Stimulated activated CD4-positive, alpha-beta T cell treated with anti-CD3 and anti-CD28 coated beads, TNF-alpha, amount 100 ng/mL, for 48 hours (primary cell): ENCODE measurements around the gene PRKD1.
"Not testable (repeated sequence)": the region's sequence is repeated elsewhere in the genome, so short reads cannot be mapped to it uniquely, and the experiment has no call there.

Experiments used
- DNase-seq, 3 donors: peaks; one replicate each; pipeline ENCODE4 v3.0.0-alpha.2; 2020; ENCODE audit warnings: low read depth in 3 of 3

PRKD1 gene

DNA sequence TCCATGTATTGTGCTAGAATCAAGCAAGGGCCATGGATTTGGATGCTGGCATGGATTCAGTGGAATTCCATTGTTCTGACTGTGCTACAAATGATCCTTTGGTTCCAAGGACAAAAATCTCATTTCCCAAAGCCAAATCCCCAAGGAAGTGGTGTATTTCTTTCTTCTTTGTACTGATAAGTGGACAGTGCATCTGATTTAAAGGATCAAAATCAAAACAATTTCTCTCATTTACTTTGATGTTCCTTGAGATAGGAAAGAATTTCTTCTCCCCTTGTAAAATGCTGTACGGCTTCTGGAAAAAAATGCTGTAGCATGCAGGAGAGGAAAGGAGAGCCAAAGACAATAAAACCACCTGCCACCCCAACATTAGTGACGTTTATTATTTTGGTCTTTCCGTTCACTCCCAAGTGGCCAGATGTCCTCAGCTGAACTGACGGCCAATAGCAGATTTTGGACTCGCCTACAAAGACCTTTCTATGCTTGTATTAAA, 185.7 kb downstream of the PRKD1 start:
- no peak for DNase-seq

DNA sequence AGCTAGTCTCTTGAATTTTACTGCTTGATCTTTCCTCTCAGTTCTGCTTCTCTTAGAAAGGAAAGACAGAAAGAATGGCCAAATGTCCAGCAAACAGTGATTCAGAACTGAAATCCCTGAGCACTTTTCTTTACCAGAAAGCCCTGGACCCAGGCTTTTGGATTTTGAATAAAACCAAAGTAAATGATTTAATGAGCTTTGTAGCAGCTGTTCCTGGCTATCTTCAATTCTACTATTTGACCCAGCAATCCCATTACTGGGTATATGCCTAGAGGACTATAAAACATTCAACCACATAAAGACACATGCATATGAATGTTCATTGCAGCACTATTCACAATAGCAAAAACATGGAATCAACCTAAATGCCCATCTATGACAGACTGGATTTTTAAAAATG, 187.2 kb downstream of the PRKD1 start:
- no peak for DNase-seq

DNA sequence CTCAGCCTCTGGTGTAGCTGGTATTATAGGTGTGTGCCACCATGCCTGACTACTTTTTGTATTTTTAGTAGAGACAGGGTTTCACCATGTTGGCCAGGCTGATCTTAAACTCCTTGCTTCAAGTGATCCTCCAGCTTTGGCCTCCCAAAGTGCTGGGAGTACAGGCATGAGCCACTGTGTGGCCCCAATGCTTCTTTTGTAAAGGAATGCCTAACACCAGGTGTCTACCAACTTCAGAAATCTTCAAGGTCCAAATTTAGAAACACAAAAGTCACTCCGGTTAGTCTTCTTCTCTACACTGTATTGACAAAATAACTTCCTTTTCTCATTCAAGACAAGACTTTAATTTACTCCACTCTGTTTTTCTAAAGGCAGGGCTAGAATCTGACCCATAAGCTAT, 188.7 kb downstream of the PRKD1 start:
- DNase-seq = no peak

DNA sequence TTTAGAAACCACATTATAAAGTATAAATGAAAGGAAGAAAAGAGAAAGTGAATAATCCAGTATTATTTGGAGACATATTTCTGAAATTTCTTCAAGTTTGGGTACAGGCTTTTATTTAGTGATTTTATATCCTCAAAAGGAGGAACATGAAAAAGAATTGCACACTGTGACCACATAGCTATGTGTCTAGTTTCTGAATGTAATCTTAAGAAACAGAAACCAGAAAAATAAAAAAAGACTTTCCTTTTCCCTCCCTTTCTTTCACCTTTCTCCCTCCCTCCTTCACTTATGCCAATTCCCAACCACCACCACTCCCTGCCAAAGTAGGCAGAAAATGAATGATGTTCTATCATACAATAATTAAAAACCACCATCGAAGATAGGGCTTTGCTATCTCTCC, 189.6 kb downstream of the PRKD1 start:
- no peak for DNase-seq

DNA sequence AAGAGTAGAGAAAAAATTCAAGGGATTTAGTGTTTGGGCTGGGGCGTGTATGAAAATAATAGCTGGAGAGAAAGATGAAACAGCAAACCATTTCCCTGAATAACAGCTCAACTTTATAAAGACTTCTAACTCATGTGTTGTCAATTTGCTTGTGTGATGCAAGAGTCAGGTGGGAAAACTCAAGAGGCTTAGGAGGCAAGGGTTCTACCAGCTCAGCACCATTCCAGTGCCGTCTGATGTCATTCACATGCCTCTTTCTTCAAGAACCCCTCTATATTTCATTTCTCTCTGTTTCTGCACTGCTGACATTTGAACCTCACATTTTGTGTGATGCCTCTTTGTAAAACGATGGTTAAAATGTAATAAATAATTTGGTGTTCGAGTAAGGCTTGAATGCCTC, 192.2 kb downstream of the PRKD1 start:
- no peak for DNase-seq

DNA sequence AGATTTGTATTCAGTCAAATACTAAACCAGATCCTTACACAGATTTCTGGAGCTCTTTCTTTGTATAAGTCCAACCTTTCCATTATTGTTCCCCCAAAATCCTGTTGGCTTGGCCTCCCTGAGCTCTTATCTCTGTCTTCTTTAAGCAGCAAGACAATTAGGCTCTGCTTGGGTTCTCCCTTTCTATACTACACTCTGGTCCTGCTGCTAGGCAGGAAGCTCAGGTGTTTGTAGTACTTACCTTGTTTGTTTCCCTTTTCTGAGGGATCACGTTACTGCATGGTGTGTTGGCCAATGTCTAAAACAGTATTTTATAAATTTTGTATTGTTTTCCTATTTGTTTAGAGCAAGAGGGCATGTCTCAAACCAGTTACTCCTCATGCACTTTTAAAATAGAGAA, 192.9 kb downstream of the PRKD1 start:
- DNase-seq = no peak

DNA sequence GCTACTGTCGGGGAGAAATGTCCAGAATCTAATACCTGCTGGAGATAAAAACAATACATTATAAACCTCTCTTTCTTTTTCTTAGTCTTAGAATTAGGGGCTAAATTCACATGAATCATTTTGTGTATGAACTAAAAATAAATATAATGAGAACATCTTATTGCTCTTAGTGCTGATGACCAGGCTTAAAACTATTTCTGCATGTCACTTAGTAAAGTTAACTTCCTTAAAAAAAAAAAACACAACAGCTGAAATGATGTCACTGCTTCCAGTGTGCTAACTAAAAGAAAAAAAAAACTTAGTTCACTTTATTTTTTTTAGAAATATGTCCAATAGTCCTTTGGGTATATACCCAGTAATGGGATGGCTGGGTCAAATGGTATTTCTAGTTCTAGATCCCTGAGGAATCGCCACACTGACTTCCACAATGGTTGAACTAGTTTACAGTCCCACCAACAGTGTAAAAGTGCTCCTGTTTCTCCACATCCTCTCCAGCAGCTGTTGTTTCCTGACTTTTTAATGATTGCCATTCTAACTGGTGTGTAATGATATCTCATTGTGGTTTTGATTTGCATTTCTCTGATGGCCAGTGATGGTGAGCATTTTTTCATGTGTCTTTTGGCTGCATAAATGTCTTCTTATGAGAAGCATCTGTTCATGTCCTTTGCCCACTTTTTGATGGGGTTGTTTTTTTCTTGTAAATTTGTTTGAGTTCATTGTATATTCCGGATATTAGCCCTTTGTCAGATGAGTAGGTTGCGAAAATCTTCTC, 200.9 kb downstream of the PRKD1 start:
- not testable (repeated sequence) for DNase-seq

DNA sequence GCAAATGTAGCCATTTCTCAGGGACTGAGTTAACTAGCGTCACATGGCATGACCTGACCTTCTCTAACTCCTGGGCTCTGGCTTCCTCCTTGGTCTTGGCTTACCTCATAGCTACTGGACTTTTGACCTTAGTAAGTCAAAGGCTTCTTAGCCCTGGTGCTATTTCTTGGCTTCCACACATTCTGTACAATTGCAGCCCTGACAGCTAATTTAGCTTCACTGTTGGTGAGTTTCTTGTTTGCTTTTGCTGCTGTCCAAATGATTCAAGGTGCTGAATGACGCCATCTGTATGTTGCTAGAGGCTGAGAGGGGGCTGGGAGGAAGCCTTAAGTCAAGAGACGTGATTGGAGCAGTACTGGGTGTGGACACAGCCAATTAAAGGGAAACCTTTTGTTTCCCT, 202.7 kb downstream of the PRKD1 start:
- no peak for DNase-seq

DNA sequence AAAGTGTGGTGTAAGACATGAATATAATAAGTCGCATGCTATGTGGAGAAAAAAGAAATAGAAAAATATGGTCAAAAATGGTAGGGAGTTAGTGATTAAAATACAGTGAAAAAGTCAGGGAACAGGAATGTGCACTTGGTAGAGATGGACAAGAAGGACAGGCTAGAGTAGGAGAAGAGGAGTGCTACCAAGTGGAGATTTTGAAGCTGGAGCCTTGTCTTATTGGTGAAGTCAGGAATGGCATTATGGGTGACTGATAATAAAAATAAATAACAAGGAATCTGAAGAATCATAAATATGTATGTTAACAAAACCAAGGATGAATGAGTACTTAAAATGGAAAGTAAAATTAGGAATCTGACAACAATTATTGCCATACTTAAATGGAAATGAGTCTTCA, 204.8 kb downstream of the PRKD1 start:
- DNase-seq = no peak

DNA sequence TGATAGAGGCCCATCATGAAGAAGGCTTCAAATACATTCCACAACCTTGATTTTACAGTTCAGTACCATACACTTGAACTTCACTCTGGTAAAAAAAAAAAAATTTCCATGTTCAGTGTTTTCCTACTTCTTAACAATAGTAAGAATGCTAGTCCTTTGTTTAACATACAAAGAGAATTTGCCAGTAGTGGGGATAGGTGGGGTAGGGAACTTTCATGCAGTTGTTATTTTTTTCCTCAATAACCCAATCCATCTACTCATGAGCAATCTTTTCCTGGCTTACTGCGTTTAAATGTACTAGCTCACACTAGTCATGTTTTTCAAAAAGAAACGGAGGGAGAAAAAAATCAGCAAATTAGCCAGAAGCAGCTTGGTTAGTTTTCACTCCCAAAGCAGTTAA, 206.1 kb downstream of the PRKD1 start:
- DNase-seq = no peak

DNA sequence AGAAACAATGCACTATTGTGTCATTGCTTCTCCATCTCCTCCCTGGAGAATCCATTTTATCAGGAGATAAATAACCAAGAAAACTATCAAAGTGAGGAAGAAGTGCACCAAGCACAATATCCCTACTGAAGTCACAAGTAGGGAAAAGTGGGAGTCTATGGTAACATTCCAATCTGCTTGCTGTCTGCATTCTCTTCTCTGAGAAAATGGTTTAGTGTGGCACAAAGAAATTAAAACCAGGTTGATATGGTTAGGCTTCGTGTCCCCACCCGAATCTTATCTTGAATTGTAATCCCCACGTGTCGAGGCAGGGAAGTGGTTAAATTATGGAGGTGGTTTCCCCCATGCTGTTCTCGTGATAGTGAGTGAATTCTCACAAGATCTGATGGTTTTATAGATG, 209.7 kb downstream of the PRKD1 start:
- no peak for DNase-seq

DNA sequence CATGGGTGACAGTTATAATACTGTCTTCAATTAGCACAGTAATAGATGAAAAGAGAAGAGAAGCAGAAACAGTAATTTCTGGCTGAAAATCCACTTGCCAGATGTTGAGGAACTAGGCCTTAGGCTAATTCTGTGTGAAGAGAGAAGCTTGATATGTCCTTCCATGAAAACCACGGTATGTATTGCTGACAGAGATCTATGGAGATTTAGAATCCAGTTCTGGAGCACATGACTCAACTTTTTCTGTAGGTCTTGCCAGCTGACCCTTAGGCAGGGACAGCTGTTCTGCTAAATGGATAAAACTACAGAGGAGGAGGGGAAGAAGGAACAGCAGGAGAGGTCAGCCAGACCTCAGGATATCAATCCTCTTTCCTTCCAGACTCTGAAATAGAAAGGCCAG, 211.5 kb downstream of the PRKD1 start:
- DNase-seq = no peak

DNA sequence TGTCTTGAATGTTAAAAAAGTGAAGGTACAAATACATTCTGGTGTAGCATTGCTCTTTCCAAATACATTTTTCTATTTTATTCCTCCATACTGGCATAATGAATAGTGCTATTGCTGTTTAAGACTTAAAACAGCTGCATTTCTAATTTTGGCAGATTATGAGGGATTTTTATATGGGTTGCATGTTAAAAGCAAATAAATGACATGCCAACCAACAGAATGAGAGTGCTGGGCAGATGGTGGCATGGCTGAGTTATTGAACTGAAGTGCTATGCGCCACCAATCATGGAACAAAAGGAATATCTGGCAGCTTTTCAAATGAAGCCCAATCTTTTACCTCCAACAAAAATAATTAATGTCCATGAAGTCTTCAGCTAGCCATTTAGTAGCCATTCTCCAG, 215.0 kb downstream of the PRKD1 start:
- no peak for DNase-seq

DNA sequence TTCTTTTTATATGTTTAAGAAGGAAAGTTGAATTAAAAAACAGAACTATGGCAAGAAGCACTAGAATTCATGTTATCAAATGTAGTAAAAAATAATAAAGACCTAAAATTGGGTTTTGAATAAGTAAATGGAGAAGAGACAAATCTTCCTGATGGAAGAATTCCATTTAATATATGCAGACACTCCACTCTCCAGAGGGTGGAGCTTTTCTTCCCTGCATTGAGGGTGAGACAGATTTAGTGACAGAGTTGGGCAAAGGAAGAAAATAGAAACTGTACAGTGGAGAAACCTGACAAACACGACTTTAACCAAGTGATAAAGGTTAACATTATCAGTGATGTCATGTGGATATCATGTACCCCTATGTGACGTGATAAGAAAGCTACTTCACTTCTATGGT, 217.6 kb downstream of the PRKD1 start:
- DNase-seq = no peak

DNA sequence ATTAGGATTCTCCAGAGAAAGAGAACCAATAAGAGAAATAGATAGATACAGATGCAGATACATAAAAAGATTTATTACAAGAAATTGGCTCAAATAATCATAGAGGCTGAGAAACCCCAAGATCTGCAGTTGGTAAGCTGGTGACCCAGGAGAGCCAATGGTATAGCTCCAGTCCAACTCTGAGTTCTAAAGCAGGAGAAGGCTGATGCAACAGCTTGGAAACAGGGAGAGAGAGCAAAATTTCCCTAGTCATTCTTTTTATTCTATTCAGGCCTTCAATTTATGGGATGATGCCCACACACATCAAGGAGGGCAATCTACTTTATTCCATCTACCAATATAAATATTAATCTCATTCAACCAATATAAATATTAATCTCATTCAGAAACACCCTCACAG, 218.2 kb downstream of the PRKD1 start:
- no peak for DNase-seq

DNA sequence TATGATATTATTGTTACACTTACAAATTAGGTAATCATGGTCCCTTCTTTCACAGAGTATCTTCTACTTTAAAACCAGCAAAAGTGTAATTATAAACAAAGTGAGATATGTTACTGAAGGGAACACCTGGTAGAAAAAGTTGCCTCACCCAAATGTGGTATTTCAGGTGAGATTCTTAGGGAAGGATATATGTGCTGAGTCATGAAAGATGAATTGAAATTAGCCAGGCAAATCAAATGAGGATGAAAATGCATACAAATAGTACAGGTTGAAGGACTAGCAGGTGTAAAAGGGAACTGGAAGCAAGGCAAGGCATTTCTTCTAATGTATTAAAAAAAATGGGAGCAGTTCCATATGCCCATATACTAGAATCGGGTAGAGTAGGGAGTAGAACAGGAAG, 220.9 kb downstream of the PRKD1 start:
- DNase-seq = no peak

DNA sequence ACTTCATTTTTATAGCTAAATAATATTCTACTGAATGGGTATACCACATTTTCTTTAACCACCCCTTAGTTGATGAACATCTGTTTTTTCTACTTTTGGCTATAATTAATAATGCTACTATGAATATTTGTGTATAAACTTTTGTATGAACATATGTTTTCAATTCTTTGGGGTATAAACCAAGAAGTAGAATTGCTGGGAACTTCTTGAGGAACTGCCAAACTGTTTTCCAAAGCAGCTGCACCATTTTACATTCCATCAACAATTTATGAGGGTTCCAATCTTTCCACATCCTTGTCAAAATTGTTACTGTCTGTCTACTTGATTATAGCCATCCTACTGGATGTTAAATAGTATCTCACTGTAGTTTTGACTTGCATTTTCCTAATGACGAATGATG, 221.8 kb downstream of the PRKD1 start:
- no peak for DNase-seq

DNA sequence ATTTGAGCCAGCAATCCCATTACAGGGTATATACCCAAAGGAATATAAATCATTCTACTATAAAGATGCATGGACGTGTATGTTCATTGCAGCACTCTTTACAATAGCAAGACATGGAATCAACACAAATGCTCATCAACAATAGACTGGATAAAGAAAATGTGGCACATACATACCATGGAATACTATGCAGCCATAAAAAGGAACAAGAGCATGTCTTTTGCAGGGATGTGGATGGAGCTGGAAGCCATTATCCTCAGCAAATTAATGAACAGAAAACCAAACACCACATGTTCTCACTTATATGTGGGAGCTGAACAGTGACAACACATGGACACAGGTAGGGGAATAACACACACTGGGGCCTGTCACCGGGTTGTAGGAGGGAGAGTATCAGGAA, 238.1 kb downstream of the PRKD1 start:
- not testable (repeated sequence) for DNase-seq

DNA sequence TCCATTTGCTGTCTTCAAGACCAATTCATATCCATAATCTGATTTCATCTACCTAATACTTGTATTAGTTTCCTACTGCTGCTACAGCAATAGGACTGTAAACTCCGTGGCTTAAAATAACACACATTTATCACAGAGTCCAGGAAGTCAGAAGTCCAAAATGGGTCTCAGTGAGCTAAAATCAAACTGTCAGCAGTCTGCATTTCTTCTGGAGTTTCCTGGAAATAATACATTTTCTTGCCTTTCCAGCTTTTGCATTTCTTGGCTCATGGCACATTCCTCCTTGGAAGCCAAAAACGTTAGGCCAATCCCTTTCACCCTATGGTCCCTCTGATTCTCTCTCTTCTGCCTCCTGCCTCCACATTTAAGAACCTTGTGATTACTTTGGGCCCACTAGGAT, 239.8 kb downstream of the PRKD1 start:
- DNase-seq = no peak

DNA sequence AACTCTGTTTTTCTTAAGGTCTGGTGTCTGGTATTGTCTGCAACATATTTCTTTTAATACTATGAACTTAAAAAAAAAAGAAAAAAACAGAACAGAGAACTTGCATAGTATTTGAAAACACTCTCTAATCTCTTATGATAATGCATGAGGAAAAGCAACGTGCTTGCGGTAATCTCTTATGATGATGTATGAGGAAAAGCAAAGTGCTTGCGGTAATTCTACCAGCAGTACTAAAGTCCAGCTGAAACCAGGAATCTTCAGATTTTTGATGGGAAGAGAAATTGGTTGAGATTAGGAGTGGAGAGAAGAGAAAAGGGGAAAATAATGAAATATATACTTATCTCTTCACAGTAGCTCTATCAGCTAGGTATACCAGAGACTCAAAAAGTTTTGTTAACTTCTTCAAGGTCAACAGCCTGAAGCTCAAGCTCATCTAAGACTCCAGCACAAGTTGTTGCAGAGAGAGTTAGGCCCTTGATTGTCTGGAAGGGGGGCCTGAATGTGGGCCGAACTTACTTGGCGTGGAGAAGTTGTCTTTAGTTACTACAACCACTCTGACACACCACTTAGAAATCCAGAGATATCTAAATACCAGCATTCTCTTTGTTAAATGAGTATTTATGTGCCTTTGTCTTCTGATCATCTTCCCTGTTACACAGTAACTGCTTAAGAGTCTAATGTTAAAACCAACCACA, 240.4 kb downstream of the PRKD1 start:
- DNase-seq = no peak

DNA sequence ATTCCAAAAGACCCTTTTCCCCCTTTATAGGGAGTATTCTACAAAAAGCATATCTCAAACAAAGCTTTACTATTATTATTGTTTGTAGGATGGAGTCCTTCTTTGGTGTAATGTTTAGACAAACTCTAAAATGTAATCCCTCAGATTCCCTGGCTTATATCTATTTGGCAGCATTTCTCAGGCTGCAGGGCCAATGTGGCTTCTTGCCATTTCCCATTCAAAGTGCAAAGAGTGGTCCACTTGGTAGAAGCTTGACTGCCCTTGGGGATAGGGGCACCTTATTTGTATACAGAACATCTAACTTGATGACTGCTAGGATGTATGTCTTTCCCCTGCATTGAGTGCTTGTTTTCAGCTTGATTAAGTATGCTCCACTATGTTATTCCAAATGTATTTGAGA, 242.7 kb downstream of the PRKD1 start:
- no peak for DNase-seq

DNA sequence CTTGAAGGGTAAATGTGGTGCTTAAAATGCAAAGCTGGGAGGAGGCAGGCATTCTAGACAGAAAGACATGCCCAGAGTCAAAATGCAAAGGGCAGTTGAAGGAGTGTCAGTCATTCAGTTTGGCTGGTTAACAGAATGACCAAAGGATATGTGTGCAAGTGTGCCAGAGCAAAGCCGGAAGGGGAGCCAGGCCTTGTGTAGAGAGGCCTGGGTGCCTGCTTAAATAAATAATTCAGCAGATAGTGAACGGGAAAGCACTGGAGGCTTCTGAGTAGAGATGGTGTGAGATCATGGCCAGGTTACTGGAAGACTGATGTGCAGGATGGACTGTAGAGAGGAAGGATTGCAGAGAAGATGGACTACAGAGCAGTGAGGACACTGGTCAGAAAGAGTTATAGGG, 244.9 kb downstream of the PRKD1 start:
- DNase-seq = no peak

DNA sequence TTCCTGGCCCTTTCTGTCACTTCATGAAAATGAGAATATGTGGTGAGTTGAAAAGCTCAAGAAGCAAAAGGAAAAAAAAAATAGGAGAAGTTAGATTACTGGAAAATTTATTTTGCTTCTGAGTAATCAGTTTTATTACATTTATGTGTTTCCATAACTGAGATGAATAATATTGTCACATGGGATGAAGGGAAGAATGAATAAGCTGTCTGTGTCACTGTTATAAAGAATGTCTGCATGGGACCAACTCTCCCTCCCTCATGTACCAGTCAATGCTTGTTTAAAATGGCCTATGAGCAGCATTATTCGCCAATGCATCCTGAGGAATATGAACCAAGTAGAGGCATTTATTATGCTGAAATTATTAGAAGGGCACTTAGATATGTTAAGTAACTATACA, 246.3 kb downstream of the PRKD1 start:
- no peak for DNase-seq
